Measurements from ENCODE around the gene TP53INP2.

The TP53INP2 gene

GRCh38 chr20:34755367-34755766 lies 51.2 kb downstream of the TP53INP2 start:
- Mint-ChIP-seq H3K36me3 (peaks cover 47% of the 10 kb centered on the region), H3K27ac (no peak overlapping the region), H3K9me3 (no peaks in the 10 kb centered on the region), H3K27me3 (no peaks in the 10 kb centered on the region), H3K4me3 (no peak overlapping the region), H3K4me1 (no peaks in the 10 kb centered on the region)
- DNase-seq, result no peak
- CTCF ChIA-PET, result no interaction called here

- H3K9me3 Mint-ChIP-seq, result no peaks in the 10 kb centered on the region
- H3K4me3 Mint-ChIP-seq, result no peak overlapping the region
- peaks cover 46% of the 10 kb centered on the region for H3K36me3 Mint-ChIP-seq
- DNase-seq, result no peak
- no peak overlapping the region for H3K27ac Mint-ChIP-seq
- no peaks in the 10 kb centered on the region for H3K27me3 Mint-ChIP-seq
- H3K4me1 Mint-ChIP-seq, result no peaks in the 10 kb centered on the region
- CTCF ChIA-PET, result no interaction called here
Observed at GRCh38 chr20:34762031-34762555, 57.9 kb downstream of the TP53INP2 start.

Data from activated naive CD4-positive, alpha-beta T cell treated with anti-CD3 and anti-CD28 coated beads, Interleukin-2, amount 10 ng/mL, durations not matched to agents 7 days and 5 days (primary cell).